ENCODE measurements around the gene THRSP. TPM values are rescaled to one million over a fixed set of nuclear protein-coding genes. Genes with fewer than 3 reads are reported as not detected.

The THRSP gene
- total RNA-seq, 1 experiment from 2014 or later = not detected

DNA sequence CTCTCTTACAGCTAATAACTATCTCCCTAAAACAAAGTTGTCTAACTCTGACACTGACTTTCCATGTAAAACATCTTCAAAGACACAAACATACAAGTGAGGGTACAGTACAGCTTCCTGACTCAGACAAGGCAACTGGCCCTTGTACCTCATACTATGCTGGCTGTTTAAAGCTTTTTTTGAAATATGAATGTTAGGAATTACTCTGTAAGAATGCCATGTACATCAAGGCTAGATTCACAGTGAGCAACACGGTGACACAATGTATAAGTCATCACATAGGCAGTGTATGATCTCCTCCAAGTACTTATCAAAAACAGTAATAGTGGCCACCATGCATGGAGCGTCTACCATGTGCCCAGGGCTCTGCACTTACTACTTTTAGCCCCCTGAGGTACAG lies 47.2 kb downstream of the THRSP start:
- H3K4me3 Mint-ChIP-seq = no peak overlapping the region
- Histone ChIP-seq H3T11ph (ENCODE audit: low read length) (no peak overlapping the region), H2BK12ac (ENCODE audit: insufficient read length, low read depth, low read length) (no peak overlapping the region), H3K4me2 (ENCODE audit: insufficient read depth, insufficient read length, low read length) (no peak overlapping the region), H4K8ac (replicated peaks; ENCODE audit: insufficient read length, low read depth, low read length) (no peak overlapping the region), H3K23me2 (ENCODE audit: insufficient read length, low read depth, low read length, poor library complexity, severe bottlenecking) (no peaks in the 10 kb centered on the region), H2BK5ac (ENCODE audit: insufficient read length, low read length) (no peak overlapping the region), H2BK20ac (ENCODE audit: low read depth, low read length, poor library complexity, severe bottlenecking) (no peak overlapping the region), H2AK5ac (ENCODE audit: insufficient read length, low read length) (no peak overlapping the region), H3K27ac (ENCODE audit: insufficient read length, low read depth, low read length) (no peak overlapping the region), H2BK120ac (ENCODE audit: low read depth, low read length, poor library complexity, severe bottlenecking) (no peak overlapping the region), H4K91ac (ENCODE audit: insufficient read length, low read depth, low read length) (no peak overlapping the region), H2BK15ac (ENCODE audit: low read depth, low read length) (no peak overlapping the region), H3K79me1 (ENCODE audit: insufficient read depth, low read depth, low read length, poor library complexity, severe bottlenecking) (no peaks in the 10 kb centered on the region), H3K27me3 (ENCODE audit: insufficient read depth, low read length) (no peaks in the 10 kb centered on the region), H2AFZ (ENCODE audit: low read length) (no peak overlapping the region), H3K4me1 (ENCODE audit: insufficient read depth, low read length) (no peaks in the 10 kb centered on the region), H3K79me2 (ENCODE audit: insufficient read depth, low read length) (no peaks in the 10 kb centered on the region), H4K20me1 (ENCODE audit: control insufficient read depth, insufficient read depth, insufficient read length) (no peaks in the 10 kb centered on the region), H3K9ac (ENCODE audit: extremely low read depth, insufficient read length, low read length) (no peak overlapping the region), H3K56ac (ENCODE audit: insufficient read length, low read depth, low read length) (no peak overlapping the region), H3K23ac (ENCODE audit: insufficient read length, low read depth, low read length) (no peak overlapping the region), H3K9me3 (ENCODE audit: control insufficient read depth, low read depth, low read length) (no peaks in the 10 kb centered on the region), H4K5ac (ENCODE audit: insufficient read length, low read depth, low read length) (no peak overlapping the region), H3K4ac (ENCODE audit: low read depth, low read length) (no peak overlapping the region), H3K18ac (ENCODE audit: insufficient read length, low read depth, low read length) (no peak overlapping the region), H3K14ac (ENCODE audit: insufficient read depth, low read length) (no peak overlapping the region)
- H3K27me3 Mint-ChIP-seq (ENCODE audit: low read depth) = no peaks in the 10 kb centered on the region
- DNase-seq = no peak
- no CpG with 5 or more reads among the region's 2 CpGs for WGBS (ENCODE audit: extremely low coverage, insufficient read length, low lambda C conversion rate)
- TF ChIP-seq, protein P1, sequence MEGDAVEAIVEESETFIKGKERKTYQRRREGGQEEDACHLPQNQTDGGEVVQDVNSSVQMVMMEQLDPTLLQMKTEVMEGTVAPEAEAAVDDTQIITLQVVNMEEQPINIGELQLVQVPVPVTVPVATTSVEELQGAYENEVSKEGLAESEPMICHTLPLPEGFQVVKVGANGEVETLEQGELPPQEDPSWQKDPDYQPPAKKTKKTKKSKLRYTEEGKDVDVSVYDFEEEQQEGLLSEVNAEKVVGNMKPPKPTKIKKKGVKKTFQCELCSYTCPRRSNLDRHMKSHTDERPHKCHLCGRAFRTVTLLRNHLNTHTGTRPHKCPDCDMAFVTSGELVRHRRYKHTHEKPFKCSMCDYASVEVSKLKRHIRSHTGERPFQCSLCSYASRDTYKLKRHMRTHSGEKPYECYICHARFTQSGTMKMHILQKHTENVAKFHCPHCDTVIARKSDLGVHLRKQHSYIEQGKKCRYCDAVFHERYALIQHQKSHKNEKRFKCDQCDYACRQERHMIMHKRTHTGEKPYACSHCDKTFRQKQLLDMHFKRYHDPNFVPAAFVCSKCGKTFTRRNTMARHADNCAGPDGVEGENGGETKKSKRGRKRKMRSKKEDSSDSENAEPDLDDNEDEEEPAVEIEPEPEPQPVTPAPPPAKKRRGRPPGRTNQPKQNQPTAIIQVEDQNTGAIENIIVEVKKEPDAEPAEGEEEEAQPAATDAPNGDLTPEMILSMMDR (conservative IDR thresholded peaks at IDR 0.05) = no peak
- H3K4me1 Mint-ChIP-seq = no peaks in the 10 kb centered on the region
- H3K36me3 Mint-ChIP-seq (ENCODE audit: insufficient read depth in 1 of 3, low read depth in 3 of 3) = peaks cover 12 to 58% (median 44%) of the 10 kb centered on the region in 3 experiments; a peak in 5 of 7 replicates
- no peaks in the 10 kb centered on the region for H3K9me3 Mint-ChIP-seq
- no peak overlapping the region for H3K27ac Mint-ChIP-seq

Measured in H9 (cell line).